Embryonic facial prominence (tissue), 1 donor: ENCODE data around the gene YWHAH.
A peak's percentile ranks its signal among the peaks of the same experiment; 100 is the strongest.

Experiments
- DNase-seq: peaks from one replicate; pipeline ENCODE4 v3.0.0-alpha.2; 2016; ENCODE audit errors: extremely low spot score

The YWHAH gene

DNA sequence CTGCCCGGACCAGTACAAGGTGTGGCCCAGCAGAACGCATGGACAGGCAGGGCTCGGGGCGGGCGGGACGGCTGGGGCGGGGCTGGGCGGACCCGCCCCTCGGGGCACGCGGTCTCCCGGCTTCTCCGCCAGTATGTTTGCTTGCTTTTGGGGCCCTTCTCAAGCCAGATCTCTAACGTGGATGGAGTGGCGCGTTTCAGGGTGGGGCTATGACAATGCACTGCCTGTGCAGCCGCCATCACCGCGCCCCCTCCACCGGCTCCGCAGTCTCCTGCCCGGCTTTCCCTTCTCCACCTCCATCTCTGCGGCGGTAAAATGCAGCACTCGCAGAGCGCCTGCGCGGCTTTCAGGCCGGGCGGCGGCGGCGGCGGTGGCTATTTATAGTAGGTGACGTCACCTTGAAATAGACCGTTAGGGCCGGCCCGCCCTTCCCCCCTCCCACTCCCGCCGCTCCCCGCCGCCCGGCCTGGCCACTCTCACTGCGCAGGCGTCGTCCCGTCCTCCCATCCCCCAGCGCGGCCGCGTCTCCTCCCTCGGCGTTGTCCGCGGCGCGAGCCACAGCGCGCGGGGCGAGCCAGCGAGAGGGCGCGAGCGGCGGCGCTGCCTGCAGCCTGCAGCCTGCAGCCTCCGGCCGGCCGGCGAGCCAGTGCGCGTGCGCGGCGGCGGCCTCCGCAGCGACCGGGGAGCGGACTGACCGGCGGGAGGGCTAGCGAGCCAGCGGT lies at the start of gene YWHAH:
Gene YWHAH, plus strand, starts transcription at position 558 of the 722 bp plus-strand sequence. CDS start 199 bp downstream, outside the sequence.
- peak; percentile 89 for DNase-seq

DNA sequence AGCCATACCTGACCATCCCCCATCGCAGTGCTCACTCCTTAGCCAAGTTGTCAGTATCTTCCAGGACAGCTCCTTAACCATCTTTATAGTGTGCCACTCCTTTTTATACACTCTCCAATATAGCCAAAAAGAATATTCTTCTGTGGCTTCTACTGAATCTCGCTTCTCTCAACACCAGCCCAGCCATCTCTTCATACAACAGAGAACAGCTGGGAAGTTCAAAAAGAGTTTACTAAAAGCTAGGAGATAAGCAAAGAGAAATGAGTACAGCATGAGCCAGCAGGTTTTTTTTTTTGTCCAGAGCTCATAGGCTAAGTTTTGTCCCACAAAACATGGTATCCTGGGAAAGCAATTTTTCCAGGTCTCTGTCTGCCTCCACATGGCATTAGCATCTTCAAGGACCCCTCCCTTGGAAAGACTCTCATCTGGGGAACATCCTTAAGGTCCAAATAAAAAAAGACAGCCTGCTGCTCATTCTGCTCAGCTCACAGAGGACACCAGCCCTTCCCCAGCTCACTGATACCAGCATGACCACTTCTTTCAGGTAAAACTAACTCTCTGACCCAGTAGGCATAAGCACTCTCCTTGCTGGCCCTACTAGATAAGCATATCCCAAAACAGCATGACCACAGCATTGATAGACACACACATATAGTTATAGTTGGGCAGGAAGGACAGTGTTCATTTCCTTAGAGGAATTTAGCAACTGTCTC lies 48.8 kb upstream of the YWHAH start:
- no peak for DNase-seq

DNA sequence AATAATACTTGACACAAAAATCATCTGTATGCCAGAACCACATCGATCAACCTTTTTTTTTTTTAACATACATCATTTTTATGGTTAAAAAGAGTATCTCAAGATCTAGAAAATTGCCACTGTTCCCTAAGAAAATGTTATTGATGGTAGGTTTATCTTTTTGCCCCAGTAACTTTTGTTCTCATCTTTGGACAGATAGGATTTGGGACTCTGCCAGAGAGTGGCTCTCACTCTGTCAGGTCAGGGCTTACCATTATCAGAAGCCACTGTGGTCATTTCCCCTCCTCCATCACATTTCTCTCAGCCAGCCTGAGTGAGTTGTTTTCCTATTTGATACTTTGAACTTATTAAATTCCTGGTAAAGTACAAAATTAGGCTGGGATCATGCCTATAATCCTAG lies 47.9 kb upstream of the YWHAH start:
- DNase-seq = no peak

DNA sequence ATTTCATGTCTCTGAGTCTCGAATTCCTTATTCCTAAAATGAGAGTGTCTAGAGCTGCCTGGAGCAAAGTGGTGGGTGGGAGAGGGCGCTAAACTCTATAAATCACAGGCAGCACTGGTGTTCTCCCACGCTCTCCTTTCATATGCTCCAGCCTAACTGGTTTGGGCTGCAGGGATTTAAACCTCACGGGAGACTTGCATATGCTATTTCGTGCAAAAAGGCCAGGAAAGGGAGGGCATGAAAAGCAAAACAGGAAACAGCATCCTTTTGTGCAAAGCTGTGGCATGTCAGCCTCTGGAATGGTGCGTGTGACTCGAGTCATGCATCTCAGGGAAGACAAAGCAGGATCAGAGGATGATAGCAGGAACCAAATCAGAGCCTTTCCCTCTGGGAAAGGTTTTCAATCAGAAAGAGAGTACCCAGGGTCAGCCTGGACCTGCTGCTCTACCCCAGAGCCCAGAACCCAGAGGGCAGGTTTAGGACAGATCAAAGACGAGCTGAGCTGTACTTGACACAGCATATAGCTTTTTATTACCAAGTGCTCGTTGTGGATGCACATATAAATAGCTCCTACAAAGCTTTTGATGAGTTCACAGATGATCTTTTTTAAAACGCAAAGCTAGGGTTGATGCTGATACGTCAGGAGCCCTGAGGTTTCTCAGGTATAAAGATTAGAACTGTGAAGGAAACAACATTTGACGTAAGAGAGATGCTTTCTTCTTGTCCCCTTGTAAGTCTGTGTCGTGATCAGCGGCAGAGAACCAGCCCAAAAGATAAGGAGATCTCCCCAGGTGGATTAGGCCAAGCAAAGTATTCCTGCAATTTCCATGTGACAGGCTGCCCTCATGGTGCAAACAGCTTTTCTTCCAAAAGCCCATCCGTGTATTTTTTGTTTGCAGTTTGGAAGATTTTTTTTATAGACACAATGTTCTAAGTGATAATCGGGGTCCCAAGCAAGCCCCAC lies 46.2 kb upstream of the YWHAH start:
- no peak for DNase-seq

DNA sequence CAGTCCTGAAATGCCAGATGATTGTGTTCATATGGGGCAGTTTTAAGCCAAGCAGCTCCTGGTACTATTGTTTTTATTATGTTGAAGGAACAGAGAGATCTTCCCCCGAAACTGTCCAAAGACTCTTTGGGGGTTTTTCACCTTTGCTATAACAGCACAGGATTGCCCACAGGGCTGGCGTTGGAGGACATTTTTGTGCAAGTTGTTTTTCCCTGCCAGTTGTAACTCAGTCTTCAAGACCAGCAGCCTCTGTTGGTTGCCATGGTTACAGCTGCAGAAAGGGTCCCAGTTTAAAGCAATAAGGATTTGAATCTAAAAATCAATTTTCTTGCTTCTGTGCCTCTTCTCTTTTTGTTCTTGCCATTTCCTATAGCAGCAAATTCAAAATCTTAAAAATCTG lies 45.4 kb upstream of the YWHAH start:
- peak; percentile 10 for DNase-seq

DNA sequence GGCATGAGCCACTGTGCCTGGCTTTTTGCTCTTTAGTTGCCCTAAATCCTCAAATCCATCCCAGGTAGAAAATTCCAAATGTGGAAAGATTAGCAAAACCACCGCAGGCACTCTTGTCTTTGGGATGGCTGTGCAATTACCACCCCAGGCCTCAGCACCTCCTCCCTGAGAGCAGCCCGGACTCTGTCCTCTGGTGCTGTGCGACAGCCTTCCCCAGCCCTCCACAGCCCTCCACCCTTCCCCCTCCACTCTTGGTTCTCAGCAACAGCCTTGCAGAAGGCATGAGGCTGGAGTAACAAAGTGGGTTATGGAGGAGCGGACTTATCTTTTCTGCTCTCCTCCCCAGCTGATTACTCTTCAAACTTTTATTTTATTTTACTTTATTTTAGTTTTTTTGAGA lies 44.7 kb upstream of the YWHAH start:
- DNase-seq = no peak

DNA sequence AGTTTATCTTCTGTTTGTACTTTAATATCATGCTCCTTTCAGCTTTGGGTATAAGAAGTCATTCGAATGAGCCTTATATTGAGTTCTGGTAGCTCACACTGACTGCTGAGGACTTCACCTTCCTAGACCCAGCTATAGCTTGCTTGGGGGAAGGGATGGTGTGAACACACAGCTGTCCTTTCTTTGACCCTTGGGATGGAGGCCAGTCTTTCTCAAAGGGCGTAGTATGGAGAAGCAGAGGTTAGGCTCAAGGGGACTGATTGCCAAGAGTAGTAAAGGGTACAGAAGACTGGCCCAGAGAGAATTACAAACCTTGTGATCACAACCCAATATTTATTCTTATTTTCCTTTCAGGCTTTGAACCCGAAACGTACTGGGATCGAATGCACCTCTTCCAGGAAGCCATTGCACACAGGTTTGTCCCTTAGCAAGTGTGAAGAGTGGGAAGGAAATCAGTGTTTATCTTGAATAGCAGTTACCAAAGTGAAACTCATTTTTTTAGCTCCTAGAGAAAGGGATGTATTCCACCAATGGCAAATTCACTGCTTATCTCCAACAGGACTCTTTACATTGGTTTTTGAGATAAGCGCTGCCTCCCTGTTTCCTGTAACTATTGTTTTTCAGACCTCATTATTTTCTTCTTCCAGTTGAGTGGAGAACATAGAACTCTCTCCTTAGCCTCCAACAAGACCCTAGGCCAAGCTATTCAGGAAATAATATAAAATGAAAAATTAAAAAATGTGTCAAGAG lies 42.8 kb upstream of the YWHAH start:
- DNase-seq = no peak

DNA sequence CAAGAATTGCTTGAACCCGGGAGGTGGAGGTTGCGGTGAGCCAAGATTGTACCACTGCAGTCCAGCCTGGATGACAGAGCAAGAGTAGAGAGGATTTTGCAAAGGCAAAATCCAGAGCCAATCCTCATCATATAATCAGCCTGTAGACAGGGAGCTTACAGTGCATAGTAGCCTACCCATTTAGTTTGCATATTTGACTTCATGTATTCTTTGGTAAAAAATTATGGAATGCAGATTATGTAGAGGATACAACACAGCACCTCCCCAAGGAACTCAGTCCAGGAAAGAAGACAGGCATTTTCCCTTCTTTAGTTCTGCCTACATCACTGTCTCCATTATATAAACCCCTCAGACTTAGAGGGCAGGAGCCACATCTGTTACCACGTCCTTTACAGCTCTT lies 39.7 kb upstream of the YWHAH start:
- no peak for DNase-seq

DNA sequence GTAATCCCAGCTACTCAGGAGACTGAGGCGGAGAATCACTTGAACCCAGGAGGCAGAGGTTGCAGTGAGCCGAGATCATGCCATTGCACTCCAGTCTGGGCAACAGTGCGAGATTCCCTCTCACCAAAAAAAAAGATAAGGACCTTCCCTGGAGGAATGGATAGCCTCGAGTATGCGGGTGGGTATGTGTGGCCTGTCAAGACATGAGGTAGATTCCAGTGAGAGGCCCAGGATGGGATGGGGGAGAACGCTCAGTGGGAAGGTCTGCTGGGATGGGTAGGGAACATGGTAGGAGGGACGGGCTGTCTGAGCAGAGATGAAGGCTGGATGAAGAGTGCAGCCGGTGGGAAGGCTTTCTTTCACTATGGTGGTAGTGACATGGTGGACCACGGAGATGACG lies 39.0 kb upstream of the YWHAH start:
- no peak for DNase-seq

DNA sequence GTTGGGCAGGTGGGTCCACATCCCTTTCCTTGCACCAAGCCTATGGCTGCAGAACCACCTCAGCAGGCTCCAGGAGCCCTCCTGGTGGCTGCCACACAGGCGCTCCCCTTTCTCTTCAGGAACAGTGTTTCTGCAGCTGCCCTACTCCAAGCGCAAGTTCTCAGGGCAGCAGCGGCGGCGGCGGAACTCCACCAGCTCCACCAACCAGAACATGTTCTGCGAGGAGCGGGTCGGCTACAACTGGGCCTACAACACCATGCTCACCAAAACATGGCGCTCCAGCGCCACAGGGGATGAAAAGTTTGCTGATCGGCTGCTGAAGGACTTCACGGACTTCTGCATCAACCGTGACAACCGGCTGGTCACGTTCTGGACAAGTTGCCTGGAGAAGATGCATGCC lies 38.2 kb upstream of the YWHAH start:
- no peak for DNase-seq

DNA sequence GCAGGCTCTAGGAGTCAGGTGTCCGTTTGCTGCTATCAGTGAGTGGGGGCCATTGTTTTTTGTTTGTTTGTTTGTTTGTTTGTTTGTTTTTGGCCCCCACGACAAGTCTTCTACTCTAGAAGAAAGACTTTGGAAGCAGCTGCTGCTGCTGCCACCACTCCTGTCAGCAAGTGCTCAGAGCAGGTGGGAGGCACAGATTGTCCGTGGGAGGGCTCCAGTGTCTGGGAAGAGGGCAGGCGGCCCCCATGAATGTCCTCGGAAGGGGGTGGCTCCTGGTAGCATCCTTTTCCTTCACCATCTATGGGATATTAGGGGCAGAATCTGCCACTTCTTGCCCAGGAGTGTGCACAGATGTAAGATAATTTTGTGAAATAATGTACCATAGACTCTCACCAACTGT lies 37.8 kb upstream of the YWHAH start:
- no peak for DNase-seq

DNA sequence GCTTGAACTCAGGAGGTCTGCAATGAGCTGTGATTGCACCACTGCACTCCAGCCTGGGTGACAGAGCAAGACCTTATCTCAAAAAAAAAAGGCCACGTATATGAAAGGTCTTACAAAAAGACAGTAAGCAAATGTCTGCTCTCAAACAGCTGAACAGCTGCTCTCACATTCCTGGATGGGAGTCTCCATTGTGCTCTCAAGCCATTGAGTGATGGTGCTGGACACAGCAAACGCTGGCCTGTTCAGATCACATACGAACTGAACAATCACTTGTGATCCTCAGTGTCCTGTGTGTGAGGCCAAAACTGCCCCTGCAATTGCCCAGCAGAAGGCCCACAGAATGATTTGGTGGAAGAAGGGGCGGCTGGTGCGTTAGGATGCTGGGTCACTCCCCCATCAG lies 34.4 kb upstream of the YWHAH start:
- DNase-seq = no peak

DNA sequence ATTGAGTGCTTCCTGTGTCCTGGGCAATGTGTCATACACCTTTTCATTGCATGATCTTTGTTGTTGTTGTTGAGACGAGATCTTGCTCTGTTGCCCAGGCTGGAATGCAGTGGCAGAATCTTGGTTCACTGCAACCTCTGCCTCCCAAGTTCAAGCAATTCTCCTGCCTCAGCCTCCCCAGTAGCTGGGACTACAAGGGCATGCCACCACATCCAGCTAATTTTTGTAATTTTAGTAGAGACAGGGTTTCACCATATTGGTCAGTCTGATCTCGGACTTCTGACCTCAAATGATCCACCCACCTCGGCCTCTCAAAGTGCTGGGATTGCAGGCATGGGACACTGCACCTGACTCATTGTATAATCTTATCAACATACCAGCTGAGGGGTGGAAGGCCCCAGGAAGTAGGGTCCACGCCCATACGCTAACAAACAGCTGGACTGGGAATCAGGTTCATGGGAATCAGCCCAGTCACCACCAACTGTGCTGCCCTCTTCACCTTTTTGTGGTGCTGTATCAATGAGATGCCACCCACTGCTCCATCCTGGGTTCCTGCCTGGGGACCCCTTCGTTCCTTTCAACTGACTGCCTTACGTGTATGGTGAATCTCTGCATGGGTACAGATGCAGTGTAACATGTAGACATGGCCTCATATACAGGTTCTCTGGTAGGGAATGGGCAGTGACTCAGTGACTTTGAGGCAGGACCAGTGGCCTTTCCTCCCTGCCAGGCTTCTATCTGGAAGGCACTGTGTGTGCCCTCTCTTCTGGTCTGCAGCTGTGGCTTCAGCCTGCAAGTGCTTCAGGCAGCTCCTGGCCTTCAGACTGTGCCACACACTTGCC lies 32.5 kb upstream of the YWHAH start:
- no peak for DNase-seq

DNA sequence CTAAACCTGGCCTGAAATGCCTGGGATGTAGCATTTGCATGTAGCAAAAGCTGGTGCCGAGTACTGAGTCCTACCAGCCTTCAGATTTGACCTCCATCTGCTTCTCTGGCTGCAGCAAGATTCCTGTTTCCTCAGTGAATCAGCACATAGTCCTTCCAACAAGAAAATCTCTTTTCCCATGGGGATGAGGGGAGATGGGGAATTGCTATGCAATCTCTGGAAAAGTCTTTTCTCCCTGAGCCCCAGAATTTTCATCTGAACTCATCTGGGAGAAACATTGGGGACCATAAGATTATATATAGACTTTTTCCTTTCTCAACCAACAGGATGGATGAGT lies 32.0 kb upstream of the YWHAH start:
- DNase-seq = no peak

DNA sequence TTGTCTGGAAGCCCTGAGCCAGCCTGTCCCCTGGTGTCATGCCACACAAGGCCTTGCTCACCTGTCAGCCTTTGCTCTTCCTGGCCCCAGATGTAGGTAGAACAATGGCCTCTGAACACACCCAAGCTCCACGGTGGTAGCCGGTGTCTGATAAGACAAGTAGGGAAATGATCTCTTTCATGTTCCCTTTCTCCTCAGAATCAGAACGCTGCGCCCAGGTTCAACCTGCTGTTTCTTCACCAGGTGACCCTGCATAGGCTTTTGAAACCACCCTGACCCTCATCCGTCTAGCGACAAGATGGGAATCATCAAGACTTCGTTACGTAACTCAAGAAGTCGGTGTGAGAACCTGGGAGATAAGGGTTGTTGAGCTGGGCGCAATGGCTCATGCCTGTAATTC lies 28.7 kb upstream of the YWHAH start:
- DNase-seq = no peak

DNA sequence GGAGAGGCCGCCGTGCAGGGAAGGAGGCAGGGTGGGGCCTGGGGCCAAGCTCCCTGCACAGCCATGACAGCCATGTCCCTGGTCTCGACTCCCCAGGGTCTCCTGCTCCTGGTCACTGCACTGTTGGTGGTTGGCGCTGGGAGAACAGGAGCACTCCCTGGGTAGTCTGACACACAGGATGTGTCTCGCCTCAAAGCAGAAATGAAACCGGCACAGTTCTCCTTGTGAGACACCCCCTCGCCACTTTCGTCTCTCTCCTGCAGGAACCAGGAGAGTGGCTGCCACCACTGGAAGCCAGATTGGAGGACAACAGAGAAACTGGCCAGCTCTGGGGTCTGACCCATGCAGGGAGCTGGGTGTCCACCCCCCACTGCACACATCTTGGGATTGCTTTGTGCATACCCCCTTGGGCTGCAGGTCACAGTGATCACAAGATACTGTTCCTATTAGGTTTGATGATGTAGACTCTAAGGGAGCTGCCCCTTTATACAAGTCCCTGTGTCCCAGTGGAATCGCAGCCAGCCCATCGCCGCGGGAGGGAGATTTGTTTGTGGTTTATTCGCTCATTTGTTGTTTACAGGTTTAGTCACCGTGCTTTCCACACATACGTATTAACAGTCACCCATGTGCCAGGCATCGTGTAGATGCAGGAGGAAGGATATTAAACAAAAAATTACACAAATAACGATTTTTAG lies 27.0 kb upstream of the YWHAH start:
- no peak for DNase-seq

DNA sequence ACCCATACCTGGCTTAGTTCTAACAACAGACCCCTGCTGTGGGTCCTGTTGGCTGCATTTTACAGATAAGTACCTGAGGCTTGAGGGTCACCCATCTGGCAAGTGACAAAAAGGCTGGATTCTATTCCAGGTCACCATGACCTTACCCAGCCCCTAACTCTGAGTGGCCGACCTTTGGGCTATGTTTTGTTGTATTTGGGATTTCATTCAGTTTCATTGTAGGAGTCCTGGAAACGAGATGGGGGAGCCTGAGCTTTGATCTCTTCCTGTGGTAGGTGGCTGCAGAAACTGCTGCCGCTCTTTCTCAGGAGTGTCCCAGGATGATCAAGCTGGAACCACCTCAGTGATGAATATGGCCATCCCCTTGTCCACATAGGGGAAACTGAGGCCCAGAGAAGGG lies 24.6 kb upstream of the YWHAH start:
- DNase-seq = no peak

DNA sequence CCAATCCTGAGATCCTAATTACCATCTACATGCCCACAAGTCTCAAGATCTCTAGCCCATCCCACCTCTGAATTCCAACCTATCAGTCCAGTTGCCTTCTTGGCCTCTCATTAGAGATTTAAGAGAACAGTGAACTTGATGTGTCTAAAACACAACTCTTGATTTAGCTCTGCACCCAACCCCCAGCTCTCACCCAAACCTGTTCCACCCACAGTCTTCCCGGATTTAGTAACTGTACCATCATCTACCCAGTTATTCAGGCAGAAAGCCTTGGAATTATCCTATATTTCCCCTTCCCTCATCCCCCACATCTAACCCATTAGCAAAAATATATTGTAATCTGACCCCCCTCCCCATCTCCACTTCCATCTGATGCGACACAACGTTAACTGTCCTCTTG lies 24.0 kb upstream of the YWHAH start:
- no peak for DNase-seq

DNA sequence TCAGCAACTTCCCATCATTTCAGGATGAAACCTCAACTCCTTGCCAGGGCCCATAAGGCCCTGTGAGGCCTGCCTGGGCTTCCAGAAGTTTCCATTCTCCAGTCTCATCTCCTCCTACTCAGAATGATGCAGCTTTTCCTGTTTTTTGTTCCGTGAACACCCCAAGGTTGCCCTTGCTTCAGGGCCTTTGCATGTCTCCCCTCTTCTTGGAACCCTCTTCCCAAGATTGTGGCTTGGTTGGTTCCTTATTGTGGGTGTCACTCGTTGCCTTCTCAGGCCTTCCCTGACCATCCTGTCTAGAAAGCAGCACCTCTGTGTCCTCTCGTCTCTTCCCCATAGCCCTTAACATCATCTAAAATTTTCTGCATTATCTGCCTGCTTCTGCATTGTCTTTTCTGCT lies 23.2 kb upstream of the YWHAH start:
- no peak for DNase-seq

DNA sequence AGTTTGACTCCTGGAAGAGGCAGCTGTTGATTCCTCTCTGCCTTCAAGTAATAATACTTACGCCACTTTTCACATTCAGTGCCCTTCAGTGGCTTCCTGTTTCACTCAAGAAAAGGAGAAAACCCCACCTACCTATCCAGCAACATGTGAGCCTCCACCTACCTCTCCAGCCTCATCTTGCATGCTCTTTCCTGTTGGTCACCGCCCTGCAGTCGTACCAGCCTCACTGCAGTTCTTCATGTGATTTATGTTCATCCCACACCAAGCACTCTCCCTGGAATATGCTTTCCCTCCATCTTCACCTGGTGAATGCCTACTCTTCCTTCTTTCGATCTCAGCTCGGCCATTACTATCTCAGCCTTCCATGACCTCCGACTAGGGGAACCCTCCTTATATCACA lies 21.8 kb upstream of the YWHAH start:
- no peak for DNase-seq
